ENCODE results near the gene BCKDK. TPM values are rescaled to one million over a fixed set of nuclear protein-coding genes. Genes with fewer than 3 reads are reported as not detected.

The BCKDK gene
- total and polyA plus RNA-seq, 2 of the 13 experiments (the other 11 are each of a cell fraction or from before 2014, with no cell fraction given): 24.9 to 42.6 TPM

DNA sequence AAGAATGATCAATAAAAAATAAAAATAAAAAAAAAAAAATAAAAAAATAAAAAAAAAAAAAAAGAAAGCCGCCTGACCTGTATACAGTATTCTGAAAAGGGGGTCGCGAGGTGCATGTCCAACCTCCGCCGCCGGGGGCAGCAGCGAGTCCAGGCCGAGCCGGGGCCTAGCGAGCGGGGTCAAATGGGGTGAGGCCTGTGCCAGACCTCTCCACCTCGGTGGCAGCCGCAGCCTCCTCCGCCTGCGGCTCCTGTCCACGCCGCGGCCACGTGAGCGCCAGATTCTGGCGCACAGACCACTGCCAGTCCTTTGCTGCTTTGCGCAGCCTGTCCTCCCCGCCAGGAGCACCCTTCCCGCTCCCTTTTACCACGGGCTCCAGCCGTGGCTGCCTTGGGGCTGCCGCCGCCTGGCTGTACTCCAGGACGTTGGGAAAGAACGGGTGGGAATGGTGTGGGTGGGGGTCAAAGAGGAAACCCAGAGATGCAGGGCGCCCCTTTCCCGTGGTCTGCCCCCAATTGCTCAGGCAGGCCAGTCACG, 2.4 kb upstream of the BCKDK start (continued):
- TF ChIP-seq CHCHD3 (CRISPR knock-in tag; IDR thresholded peaks at IDR 0.05) (0 out of 2 replicates have a peak, but pooled peaks have one; percentile 55), RELA (CRISPR knock-in tag; IDR thresholded peaks at IDR 0.05) (peak; percentile 55; the same call in 1 of the 2 replicates), ZNF749 (CRISPR knock-in tag; IDR thresholded peaks at IDR 0.05; ENCODE audit: borderline replicate concordance) (peak; percentile 89; the same call in 1 of the 2 replicates), NR2F2 (IDR thresholded peaks at IDR 0.05; ENCODE audit: borderline replicate concordance, low read depth) (peak; percentile 45; the same call in 1 of the 2 replicates), NKX3-1 (CRISPR knock-in tag; IDR thresholded peaks at IDR 0.05) (peak; percentile 94; the same call in 1 of the 2 replicates), CHD4 (IDR thresholded peaks at IDR 0.05; ENCODE audit: borderline replicate concordance, low read length) (no peak), SMYD3 (CRISPR knock-in tag; IDR thresholded peaks at IDR 0.05) (peak; percentile 92), FOSL1 (CRISPR knock-in tag; IDR thresholded peaks at IDR 0.05; ENCODE audit: borderline replicate concordance) (peak; percentile 28; the same call in 1 of the 2 replicates), ATF7 (IDR thresholded peaks at IDR 0.05) (no peak), ATF7 (CRISPR knock-in tag; IDR thresholded peaks at IDR 0.05) (peak; percentile 33; the same call in 1 of the 2 replicates), MEF2D (CRISPR knock-in tag; IDR thresholded peaks at IDR 0.05) (peak; percentile 94), RCOR2 (CRISPR knock-in tag; IDR thresholded peaks at IDR 0.05) (peak; percentile 79), ZNF274 (CRISPR knock-in tag; IDR thresholded peaks at IDR 0.05) (peak; percentile 98), ZBTB42 (CRISPR knock-in tag; IDR thresholded peaks at IDR 0.05) (peak; percentile 92), ZNF607 (CRISPR knock-in tag; IDR thresholded peaks at IDR 0.05; ENCODE audit: borderline replicate concordance) (peak; percentile 99), ATRX (CRISPR knock-in tag; IDR thresholded peaks at IDR 0.05; ENCODE audit: borderline replicate concordance) (no peak), TBP (CRISPR knock-in tag; IDR thresholded peaks at IDR 0.05) (peak; percentile 93; the same call in 1 of the 2 replicates), ZFYVE20 (CRISPR knock-in tag; IDR thresholded peaks at IDR 0.05; ENCODE audit: borderline replicate concordance, low read depth) (peak; percentile 84; the same call in 1 of the 2 replicates), ZFX (CRISPR knock-in tag; IDR thresholded peaks at IDR 0.05; ENCODE audit: low read depth) (peak; percentile 96), NPAS2 (CRISPR knock-in tag; IDR thresholded peaks at IDR 0.05; ENCODE audit: borderline replicate concordance) (no peak), ZNF589 (CRISPR knock-in tag; conservative IDR thresholded peaks at IDR 0.05) (peak; percentile 72)
- TF ChIP-seq, protein P1, sequence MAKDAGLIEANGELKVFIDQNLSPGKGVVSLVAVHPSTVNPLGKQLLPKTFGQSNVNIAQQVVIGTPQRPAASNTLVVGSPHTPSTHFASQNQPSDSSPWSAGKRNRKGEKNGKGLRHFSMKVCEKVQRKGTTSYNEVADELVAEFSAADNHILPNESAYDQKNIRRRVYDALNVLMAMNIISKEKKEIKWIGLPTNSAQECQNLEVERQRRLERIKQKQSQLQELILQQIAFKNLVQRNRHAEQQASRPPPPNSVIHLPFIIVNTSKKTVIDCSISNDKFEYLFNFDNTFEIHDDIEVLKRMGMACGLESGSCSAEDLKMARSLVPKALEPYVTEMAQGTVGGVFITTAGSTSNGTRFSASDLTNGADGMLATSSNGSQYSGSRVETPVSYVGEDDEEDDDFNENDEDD (CRISPR knock-in tag; IDR thresholded peaks at IDR 0.05; ENCODE audit: borderline replicate concordance): peak; percentile 93; the same call in 1 of the 2 replicates
- TF ChIP-seq, protein P2, sequence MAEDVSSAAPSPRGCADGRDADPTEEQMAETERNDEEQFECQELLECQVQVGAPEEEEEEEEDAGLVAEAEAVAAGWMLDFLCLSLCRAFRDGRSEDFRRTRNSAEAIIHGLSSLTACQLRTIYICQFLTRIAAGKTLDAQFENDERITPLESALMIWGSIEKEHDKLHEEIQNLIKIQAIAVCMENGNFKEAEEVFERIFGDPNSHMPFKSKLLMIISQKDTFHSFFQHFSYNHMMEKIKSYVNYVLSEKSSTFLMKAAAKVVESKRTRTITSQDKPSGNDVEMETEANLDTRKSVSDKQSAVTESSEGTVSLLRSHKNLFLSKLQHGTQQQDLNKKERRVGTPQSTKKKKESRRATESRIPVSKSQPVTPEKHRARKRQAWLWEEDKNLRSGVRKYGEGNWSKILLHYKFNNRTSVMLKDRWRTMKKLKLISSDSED (CRISPR knock-in tag; IDR thresholded peaks at IDR 0.05): 0 out of 2 replicates have a peak, but pooled peaks have one; percentile 77
- TF ChIP-seq, protein P3, sequence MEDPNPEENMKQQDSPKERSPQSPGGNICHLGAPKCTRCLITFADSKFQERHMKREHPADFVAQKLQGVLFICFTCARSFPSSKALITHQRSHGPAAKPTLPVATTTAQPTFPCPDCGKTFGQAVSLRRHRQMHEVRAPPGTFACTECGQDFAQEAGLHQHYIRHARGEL (CRISPR knock-in tag; IDR thresholded peaks at IDR 0.05): peak; percentile 87; the same call in 1 of the 2 replicates
- TF ChIP-seq, protein P4, sequence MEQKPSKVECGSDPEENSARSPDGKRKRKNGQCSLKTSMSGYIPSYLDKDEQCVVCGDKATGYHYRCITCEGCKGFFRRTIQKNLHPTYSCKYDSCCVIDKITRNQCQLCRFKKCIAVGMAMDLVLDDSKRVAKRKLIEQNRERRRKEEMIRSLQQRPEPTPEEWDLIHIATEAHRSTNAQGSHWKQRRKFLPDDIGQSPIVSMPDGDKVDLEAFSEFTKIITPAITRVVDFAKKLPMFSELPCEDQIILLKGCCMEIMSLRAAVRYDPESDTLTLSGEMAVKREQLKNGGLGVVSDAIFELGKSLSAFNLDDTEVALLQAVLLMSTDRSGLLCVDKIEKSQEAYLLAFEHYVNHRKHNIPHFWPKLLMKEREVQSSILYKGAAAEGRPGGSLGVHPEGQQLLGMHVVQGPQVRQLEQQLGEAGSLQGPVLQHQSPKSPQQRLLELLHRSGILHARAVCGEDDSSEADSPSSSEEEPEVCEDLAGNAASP (CRISPR knock-in tag; IDR thresholded peaks at IDR 0.05; ENCODE audit: borderline replicate concordance): peak; percentile 100
- TF ChIP-seq, protein P5, sequence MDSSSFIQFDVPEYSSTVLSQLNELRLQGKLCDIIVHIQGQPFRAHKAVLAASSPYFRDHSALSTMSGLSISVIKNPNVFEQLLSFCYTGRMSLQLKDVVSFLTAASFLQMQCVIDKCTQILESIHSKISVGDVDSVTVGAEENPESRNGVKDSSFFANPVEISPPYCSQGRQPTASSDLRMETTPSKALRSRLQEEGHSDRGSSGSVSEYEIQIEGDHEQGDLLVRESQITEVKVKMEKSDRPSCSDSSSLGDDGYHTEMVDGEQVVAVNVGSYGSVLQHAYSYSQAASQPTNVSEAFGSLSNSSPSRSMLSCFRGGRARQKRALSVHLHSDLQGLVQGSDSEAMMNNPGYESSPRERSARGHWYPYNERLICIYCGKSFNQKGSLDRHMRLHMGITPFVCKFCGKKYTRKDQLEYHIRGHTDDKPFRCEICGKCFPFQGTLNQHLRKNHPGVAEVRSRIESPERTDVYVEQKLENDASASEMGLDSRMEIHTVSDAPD (CRISPR knock-in tag; IDR thresholded peaks at IDR 0.05): peak; percentile 99
